NOMO-1 (cell line): ENCODE results near the gene NTM.
A peak's percentile ranks its signal among the peaks of the same experiment; 100 is the strongest.
"Not testable (repeated sequence)": the region's sequence is repeated elsewhere in the genome, so short reads cannot be mapped to it uniquely, and the experiment has no call there.

Experiments
- DNase-seq, 2 experiments: peaks; one replicate each; lab custom pipeline; 2025; ENCODE audit not compliant: unreplicated experiment in 2 of 2; lab: John Stamatoyannopoulos, UW

The NTM gene

DNA sequence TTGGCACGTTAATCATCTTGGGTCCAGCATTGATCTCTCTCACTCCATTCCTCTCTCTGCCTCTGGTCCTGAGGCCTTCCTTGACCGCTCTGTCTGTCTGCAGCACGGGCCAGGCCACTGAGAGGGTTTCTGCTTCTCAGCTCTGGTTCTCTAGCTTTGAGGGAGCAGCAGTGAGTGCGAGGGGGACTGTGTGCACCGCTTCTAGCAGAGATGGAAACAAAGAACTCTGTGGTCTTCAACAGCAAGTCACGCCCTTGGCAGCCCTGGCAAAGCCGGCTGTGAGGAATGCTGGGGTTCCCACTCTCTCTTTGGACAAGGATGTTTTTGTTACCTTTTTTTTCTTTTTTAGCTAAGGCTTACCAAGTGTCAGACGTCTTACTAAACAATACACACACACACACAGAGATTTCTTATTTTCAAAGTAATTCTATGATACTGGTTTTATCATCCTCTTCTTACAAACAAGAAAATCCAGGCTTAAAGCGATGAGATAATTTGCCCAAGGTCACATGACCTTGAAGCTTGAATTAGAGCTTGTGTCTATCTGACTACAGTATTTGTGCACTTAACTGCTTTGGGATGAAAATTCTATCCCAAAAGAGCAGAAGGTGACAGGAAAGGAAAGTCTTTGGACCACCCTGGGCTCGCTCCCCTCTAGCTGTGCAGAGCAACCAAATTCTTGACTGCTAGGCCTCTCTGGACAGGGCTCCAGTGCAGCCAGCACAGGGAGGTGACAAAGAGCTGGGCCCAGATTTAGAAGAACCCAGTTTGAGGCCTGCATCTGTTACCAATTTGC, 293.2 kb downstream of the NTM start:
- DNase-seq = no peak

DNA sequence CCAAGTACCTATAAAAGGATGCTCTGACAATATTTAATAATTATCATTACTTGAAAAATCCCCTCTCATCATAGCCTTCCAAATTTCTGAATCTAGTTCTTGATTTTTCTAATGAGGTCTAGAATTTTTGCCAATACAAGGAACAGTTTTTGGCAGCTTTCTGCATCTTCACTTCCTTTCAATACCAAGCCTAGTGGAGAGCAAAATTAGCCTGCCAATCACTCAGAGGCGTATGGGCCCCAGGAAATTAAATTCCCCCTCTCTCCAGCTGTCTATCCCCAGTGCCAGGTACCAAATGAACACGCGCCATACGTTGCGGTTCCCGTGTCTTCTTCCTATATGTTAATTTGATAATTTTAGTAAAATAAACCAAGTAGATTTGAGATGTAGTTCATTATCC, 293.9 kb downstream of the NTM start:
- no peak for DNase-seq

GRCh38 chr11:131664816-131665215, 294.4 kb downstream of the NTM start:
- DNase-seq = no peak

- DNase-seq = peak in 1 of 2 experiments; percentile 2
Observed at GRCh38 chr11:131665344-131665968, 295.0 kb downstream of the NTM start.

- DNase-seq = no peak
Observed at GRCh38 chr11:131666006-131666405, 295.6 kb downstream of the NTM start.

DNA sequence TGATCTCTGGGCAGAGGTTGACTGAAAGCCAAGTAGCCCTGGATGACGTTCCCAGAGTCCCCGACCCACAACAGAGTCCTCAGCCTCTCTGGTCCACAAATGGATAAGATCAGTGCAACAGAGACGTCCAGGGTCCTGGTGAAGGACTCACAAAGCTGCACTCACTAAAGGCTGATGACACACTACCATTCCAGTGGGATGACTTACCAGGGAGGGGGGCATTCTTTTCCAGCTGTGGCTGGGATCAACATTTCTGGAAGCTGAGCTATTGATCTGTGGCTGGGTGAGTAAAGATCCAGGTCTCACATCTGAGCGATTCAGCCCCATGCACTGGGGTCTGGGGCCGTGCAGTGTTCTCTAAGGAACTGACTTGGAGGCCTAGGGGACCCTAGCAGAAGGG, 296.2 kb downstream of the NTM start:
- DNase-seq = no peak

DNA sequence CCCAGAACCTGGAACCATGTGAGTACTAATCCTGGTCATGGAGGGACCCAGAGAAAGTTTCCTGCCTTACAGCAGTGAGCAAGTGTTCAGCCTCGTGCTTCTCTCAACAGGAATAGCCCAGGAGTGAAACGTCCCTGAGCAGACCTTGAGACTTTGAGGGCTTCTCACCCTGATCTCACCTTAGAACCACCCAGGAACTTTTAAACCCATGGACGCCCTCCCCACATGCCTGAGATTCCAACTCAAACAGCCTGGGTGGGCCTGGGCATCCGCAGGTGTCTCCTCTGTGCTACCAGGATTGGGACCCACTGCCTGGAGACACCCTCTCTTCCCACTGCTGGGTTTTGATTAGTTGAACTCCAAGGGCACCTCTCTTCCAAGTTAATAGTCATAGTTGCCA, 297.2 kb downstream of the NTM start:
- DNase-seq = no peak

DNA sequence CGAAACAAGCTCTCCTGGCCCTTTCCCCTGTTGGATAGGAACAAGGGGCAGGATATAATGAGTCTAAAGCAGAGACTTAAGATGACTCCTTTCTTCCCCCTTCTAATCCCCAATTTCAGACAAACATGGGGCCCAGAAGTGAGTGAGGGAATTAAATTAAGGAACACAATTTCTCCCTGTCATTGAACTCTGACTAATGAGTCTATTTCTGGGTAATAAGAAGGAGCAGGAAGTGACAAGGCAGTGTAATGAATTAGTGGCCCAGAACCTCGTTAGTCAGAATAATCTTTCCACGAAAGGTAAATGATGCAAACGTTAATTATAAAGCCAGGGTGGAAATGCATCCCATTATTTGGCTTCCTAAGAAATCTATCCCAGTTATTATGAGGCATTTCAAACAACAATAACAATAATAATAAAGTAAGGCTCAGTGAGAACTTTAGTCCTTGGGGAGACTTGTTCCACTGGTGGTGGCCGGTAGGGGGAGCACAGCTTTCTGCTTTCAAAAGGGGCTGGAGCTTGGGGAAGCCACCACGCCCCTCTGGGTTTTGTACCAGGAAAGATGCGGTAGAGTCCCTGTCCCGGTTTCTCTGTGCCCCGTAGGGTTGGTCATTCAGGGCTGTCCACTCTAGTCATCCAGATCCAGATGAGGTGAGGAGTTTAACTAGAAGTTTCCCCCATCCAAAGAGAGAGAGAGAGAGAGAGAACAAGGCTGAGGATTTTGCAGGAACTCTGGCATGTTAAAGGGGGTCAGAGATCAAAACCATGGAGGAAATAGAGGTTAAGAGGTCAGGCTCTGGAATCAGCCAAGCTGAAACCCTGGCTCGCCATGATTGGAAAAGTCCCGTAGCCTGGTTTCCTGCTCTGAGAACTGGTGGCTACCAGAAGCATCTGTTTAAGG, 298.3 kb downstream of the NTM start:
- peak; percentile 3 to 35 for DNase-seq

DNA sequence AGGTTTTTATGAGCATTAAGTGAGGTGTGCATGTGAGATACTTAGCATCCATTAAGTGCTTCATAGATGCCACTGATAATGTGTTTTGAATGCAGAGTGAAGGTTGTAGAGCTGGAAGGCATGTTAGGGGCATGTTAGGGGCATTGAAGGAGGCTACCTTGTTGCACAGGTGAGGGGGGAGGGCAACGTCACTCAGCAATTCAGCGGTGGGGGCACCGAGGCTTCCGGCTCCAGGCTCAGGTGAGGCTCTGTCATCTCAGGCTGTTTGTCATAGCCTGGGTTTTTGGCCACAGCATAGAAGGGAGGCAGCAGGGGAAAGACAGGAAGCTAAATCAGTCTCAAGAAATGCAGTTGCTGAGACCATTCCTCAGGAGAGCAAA, 299.0 kb downstream of the NTM start:
- DNase-seq = no peak

DNA sequence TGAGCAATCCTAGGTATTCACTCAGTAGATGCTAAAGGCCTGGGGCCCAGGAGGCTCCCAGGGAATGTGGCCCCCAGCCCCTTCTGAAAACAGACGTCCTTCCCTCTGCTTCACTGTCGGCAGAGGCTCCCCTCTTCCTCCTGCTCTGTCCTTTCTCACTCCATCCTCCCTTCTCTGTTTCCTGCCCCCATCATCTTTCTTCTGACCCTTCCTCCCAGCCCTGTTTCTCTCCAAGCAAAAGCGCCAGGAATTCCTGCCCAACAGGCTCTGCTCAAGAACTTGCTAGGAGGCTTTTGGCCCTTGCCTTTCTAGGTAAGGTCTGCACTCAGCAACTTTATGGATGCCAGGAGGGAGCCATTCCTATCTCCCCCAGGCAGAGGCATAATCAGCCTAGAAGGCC, 300.5 kb downstream of the NTM start:
- DNase-seq = no peak

- no peak for DNase-seq
Observed at GRCh38 chr11:131671320-131671719, 300.9 kb downstream of the NTM start.

- no peak for DNase-seq
Observed at GRCh38 chr11:131671734-131672133, 301.3 kb downstream of the NTM start.

DNA sequence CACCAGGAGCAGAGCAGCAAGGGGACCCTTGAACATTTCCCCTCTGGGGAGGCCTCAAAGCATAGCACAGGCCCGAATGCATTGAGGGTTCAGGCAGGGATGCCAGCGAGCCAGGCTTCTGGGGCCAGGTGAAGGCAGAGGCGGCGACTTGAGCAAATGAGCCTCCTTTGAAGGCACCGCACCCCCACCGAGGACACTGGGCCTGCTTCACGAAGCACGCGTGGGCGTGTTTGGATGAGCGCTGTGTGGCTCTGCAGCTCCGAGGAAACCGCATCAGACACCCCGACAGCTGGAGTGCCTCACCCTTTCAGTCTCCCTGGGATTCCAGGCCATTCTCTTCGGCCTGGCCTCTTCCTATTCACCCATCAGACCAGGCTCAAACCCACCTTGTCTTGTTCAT, 301.8 kb downstream of the NTM start:
- no peak for DNase-seq

GRCh38 chr11:131674051-131674755, 303.8 kb downstream of the NTM start:
- DNase-seq = peak; percentile 30 to 31

DNA sequence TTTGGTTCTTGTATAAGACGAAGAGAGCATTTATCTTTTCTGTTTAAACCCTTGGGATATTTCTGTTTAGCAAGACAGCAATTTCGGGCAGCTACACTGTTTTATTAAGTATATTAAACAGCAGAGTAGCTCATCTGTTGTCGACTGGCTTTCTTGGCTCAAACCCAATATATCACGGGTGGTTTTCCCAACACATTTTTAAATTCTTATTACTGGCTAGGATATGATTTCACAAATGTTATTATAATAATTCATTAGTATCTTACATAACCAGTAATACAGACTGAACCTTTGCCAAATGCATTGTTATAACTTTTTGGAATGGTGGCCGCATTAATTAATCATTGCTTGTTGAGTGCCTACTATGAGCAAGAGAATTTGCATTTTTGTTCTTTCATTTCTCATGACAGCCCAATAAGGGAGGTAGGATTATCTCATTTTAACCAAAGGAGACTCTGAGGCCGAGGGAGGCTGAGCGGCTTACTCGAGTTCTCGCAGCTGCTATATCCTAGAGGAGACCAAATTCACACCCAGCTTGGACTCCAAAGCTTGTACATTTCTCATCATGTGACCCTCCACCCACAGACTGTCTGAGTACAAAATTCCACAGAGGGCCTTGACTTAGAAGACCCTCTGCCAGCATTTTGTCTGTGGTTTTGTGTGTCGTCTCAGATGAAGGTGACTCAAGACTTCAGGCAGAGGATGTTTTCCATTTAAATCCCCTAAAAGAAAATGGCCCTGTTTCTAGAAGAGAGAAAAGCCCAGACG, 304.9 kb downstream of the NTM start:
- no peak for DNase-seq

- no peak for DNase-seq
Observed at GRCh38 chr11:131677828-131678470, 307.5 kb downstream of the NTM start.

- no peak for DNase-seq
Observed at GRCh38 chr11:131678658-131679340, 308.4 kb downstream of the NTM start.

DNA sequence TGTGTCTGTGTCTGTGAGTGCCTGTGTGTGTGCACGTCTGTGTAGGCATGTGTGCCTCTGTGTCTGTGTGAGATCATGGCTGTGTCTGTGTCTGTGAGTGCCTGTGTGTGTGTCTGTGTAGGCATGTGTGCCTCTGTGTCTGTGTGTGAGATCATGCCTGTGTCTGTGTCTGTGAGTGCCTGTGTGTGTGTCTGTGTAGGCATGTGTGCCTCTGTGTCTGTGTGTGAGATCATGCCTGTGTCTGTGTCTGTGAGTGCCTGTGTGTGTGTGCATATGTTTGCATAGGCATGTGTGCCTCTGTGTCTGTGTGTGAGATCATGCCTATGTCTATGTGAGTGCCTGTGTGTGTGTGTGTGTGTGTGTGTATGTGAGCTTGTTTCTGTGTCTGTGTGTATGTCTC, 310.0 kb downstream of the NTM start:
- not testable (repeated sequence) for DNase-seq

DNA sequence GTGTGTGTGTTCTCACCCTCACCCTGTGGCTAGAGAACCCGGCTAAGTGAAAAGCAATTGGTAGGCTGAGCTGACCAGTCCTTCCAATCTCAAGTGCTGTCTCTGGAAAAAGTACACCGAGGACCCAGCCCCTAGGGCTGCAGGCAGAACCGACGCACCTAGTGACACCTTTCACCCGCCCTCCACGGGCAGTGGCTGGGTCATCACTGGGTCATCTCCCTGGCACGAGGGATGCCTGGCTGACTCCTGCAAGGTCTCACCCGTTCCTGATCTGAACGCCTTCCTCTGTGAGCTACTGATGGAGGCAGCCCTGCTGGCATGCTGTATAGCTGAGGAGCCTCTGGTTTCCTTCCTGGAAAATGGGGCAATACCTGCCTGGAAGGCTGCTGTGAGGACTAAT, 311.5 kb downstream of the NTM start:
- DNase-seq = no peak
